Hindlimb muscle (tissue), 1 donor: ENCODE measurements around the gene OSBPL2. TPM values are rescaled to one million over a fixed set of nuclear protein-coding genes. Genes with fewer than 3 reads are reported as not detected.

Experiments
- DNase-seq: peaks from one replicate; pipeline ENCODE4 v3.0.0-alpha.2; 2013
- polyA plus RNA-seq: library from polyadenylated mRNA; unstranded; fragments of 120-200 nt; gene quantifications from one replicate; pipeline ENCODE4 v1.2.1, GENCODE V29; 2013; ENCODE audit not compliant: insufficient read length

OSBPL2 gene
- polyA plus RNA-seq, 1 donor, result 30.3 TPM

GRCh38 chr20:62328684-62329388, 90.5 kb downstream of the OSBPL2 start:
- DNase-seq, result no peak

DNA sequence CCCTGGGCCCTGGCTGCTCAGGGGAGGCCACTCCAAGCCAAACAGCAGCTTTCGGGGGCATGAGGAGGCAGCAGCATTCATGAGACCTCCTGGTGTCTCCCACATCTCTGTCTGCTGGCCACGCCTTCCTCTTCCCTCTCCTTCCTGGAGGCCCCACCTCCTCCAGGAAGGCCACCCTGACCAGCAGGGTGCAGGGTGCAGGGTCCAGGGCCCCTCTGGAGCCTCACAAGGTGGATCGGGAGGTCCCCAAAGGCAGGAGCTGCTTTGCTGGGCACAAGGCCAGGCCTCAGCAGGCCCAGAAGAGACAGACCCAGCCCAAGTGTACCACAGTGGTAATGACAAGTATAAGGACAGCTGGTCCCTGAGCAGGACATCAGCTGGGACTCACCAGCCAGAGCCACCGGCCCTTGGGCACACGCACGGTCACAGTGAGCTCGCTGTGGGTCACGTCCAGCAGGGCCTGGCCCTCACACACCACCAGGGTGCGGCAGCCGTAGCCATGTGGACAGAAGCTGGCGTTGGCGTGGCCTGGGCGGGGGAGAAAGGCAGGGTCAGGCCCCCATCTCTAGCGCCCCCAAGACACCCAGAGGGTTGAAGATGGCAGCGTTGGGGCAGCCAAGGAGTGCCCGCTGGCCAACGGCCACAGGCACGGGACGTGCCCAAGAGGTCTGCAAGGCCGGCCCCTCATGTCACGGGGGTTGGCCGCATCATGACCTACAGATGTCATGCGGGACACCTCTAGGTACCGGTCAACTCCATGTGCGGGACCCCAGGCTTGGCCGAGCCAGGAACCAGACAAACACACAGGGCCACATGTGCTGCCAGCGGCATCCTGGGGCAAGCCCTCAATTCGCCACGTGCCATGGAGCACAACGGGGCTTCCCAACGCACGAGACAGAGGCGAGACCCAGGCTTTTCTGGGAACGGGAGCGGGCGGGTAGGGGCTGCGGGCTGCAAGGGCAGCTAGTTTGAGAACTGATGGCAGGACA, 91.4 kb downstream of the OSBPL2 start:
- no peak for DNase-seq

GRCh38 chr20:62330576-62331317, 92.4 kb downstream of the OSBPL2 start:
- no peak for DNase-seq

DNA sequence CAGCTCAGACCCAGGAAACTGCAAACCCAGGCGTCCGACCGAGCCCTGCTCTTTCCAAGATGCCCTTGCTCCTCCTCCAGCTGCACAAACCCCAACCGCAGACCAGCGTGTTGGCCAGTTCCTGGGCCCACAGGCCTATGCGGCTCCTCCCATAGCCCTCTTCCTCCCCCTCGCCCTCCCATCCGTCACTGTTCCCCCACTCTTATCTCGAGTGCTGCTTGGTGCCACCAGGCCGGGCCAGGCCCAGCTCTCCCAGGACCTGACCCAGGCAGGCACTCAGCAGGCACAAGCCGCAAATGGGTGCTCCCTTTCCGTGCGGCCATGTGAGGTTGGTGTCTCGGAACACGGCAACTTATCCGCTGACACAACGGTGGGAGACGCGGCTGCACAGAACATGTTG, 93.0 kb downstream of the OSBPL2 start:
- DNase-seq, result no peak

GRCh38 chr20:62332421-62332820, 94.1 kb downstream of the OSBPL2 start:
- DNase-seq, result no peak

- no peak for DNase-seq
These were observed 94.9 kb downstream of the OSBPL2 start for GRCh38 chr20:62332989-62333819.

- no peak for DNase-seq
These were observed 95.7 kb downstream of the OSBPL2 start for GRCh38 chr20:62333820-62334595.

DNA sequence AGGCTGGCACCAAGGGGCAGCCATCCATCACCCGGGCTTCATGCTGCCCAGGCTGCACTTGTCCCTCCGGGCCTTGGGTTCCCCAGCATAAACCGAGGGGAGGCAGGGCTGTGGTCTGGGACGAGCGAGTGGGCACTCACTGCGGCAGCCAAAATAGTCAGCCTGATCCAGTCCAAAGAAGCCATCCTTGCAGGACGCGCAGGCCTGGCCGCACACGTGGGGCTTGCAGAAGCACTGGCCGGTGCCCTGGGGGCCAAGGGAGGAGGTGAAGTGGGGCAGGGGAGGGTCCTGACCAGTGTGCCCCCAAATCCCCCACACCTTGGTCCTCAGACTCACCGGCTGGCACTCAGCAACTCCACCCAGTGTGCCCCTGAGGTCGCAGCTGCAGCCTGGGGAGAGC, 96.6 kb downstream of the OSBPL2 start:
- no peak for DNase-seq

DNA sequence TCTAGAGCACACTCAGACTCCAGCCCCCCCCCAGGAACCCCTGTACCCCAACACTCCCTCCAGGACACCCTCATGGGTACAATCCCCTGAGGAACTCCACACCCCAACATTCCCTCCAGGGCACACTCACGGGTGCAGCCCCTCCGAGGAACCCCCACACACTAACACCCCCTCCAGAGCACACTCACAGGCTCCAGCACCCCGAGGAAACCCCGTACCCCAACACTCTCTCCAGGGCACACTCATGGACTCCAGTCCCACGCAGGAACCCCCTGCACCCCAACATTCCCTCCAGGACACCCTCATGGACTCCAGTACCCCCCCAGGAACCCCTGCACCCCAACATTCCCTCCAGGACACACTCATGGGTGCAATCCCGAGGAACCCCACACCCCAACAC, 97.2 kb downstream of the OSBPL2 start:
- no peak for DNase-seq

- DNase-seq, result no peak
These were observed 98.0 kb downstream of the OSBPL2 start for GRCh38 chr20:62336329-62336728.

GRCh38 chr20:62336775-62337557, 98.6 kb downstream of the OSBPL2 start:
- DNase-seq, result no peak

DNA sequence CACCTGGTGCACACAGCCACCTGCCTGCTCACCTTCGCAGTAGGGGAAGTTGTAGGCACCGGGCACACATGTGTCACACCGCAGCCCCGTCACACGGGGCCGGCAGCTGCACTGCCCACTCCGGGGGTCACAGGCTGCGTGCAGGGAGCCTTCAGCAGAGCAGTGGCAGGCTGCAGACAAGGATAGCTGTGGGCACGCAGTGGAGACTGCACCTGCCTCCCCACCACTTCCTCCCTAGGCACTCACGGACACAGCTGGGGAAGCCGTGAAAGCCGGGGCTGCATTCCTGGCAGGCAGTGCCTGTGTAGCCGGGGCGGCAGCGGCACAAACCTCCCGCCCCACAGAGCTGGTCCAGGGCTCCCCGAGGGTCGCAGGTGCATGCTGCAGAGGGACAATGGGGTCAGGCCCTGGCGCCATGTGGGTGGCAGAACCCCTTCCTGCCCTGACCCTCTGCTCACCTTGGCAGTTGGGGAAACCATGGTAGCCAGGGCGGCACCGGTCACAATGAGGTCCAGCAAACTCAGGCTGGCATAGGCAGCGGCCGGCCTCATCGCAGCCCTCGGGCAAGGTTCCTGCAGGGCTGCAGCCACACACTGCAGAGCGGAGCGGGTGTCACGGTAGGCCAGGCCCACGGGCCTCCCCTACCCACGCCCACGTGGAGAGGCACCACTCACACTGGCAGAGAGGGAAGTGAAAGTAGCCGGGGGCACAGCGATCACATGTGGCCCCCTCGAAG, 99.4 kb downstream of the OSBPL2 start:
- DNase-seq, result no peak

GRCh38 chr20:62338294-62338620, 99.9 kb downstream of the OSBPL2 start:
- DNase-seq, result no peak

- DNase-seq, result no peak
These were observed 101.3 kb downstream of the OSBPL2 start for GRCh38 chr20:62339647-62340062.

- DNase-seq, result no peak
These were observed 104.6 kb downstream of the OSBPL2 start for GRCh38 chr20:62342910-62343309.

- no peak for DNase-seq
These were observed 105.8 kb downstream of the OSBPL2 start for GRCh38 chr20:62344092-62344491.

- DNase-seq, result no peak
These were observed 106.5 kb downstream of the OSBPL2 start for GRCh38 chr20:62344782-62345181.
